HT1080 (cell line): Measurements from ENCODE around the gene EEIG1. TPM values are rescaled to one million over a fixed set of nuclear protein-coding genes. Genes with fewer than 3 reads are reported as not detected.

Source experiments
- DNase-seq: peaks from one replicate; pipeline ENCODE4 v3.0.0-alpha.2; 2015; ENCODE audit warnings: low read depth
- total RNA-seq: library from RNA; depleted of rRNA; stranded (reverse); fragments of >200 nt; shearing (Covaris generic); gene quantifications from 2 replicates; pipeline ENCODE4 v1.2.3, GENCODE V29; 2014

EEIG1 gene
- total RNA-seq, 1 experiment from 2014 or later = 6.8 TPM

GRCh38 chr9:127961155-127961490, 19.7 kb downstream of the EEIG1 start:
- no peak for DNase-seq

- no peak for DNase-seq
These were observed 20.2 kb downstream of the EEIG1 start for GRCh38 chr9:127960410-127961154.

GRCh38 chr9:127959841-127960409, 20.9 kb downstream of the EEIG1 start:
- no peak for DNase-seq

GRCh38 chr9:127959398-127959797, 21.4 kb downstream of the EEIG1 start:
- DNase-seq = no peak

- no peak for DNase-seq
These were observed 22.1 kb downstream of the EEIG1 start for GRCh38 chr9:127958728-127959127.

- DNase-seq = peak; percentile 73
These were observed 25.3 kb downstream of the EEIG1 start for GRCh38 chr9:127955294-127956015.

GRCh38 chr9:127954831-127955293, 25.9 kb downstream of the EEIG1 start:
- DNase-seq = no peak

GRCh38 chr9:127953768-127954505, 26.9 kb downstream of the EEIG1 start:
- DNase-seq = no peak

- DNase-seq = no peak
These were observed 27.6 kb downstream of the EEIG1 start for GRCh38 chr9:127953154-127953553.

- DNase-seq = no peak
These were observed 30.1 kb downstream of the EEIG1 start for GRCh38 chr9:127950513-127951289.

GRCh38 chr9:127949827-127950512, 30.8 kb downstream of the EEIG1 start:
- DNase-seq = no peak

GRCh38 chr9:127947841-127948710, 32.7 kb downstream of the EEIG1 start:
- DNase-seq = no peak

GRCh38 chr9:127946728-127947127, 34.1 kb downstream of the EEIG1 start:
- DNase-seq = no peak

GRCh38 chr9:127945942-127946341, 34.8 kb downstream of the EEIG1 start:
- DNase-seq = no peak

- no peak for DNase-seq
These were observed 35.5 kb downstream of the EEIG1 start for GRCh38 chr9:127945338-127945737.

- no peak for DNase-seq
These were observed 36.1 kb downstream of the EEIG1 start for GRCh38 chr9:127944586-127945218.

- DNase-seq = peak; percentile 64
These were observed 37.1 kb downstream of the EEIG1 start for GRCh38 chr9:127943731-127944144.

- DNase-seq = no peak
These were observed 37.7 kb downstream of the EEIG1 start for GRCh38 chr9:127943011-127943662.
